HG03460 (cell line): Measurements from ENCODE around the gene PDPN.

Experiments used
- ATAC-seq: cut with Tn5 transposase; IDR thresholded peaks from one replicate; pipeline ENCODE4 v1.9.1; 2021; ENCODE audit not compliant: unreplicated experiment

PDPN gene

GRCh38 chr1:13576926-13577325 lies 6.7 kb upstream of the PDPN start:
- no peak for ATAC-seq

- no peak for ATAC-seq
Measured at GRCh38 chr1:13577846-13578245, 5.8 kb upstream of the PDPN start.

DNA sequence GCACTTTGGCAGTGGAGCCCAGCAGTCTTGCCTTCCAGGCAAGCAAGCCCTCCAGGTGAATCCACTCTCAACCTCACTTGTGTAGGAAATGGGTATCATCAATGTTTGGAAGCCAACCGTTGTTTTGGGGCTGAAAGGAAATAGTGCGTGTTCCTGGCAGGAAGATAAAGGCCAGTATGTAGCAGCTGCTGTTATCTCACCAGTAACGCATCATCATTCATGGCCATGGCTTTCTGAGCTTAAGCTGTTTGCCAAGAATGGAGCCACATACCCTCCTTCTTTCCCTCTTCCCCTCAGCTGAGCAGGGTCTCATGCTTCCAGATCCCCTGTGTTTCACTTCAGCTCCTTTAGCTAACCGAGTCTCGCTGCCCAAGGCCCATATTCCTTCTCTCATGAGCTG lies 2.2 kb upstream of the PDPN start:
- ATAC-seq, result no peak

GRCh38 chr1:13582713-13583443 lies 754 bp upstream of the PDPN start:
- ATAC-seq, result no peak

DNA sequence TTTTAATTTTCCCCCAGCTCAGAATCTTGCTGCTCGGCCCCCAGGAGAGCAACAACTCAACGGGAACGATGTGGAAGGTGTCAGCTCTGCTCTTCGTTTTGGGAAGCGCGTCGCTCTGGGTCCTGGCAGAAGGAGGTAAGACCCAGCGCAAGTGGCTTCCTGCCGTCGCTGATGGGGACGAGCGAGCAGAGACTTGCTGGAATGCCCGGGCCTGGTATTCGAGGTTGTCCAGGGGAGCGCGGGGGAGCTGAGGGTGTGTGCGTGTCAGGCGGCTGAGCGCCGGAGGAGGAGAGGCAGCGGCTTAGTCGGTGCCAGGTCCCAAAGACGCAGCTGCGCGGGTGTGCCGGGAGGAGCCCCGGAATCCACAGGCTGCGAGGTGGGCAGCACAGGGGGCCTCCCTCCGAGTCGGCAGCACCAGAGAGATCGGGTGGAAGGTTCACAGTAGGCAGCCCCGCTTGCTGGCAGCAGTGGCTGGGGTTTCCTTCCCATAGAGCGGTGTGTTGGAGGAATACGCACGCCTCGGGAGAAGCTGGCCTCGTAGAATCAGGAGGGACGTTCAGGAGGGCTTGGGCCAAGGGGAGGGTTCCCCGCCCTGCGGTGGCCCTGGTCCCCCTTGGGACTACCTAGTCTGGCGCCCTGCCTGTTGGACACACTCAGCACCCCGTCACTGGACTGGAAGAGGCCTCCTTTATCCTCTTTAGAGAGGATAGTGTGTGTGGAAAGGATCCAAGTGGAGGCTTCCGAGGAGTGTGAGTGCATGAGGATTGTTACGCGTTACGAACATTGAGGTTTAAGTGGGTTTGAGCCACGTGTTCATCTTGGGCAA lies 547 bp downstream of the PDPN start:
- ATAC-seq, result no peak

DNA sequence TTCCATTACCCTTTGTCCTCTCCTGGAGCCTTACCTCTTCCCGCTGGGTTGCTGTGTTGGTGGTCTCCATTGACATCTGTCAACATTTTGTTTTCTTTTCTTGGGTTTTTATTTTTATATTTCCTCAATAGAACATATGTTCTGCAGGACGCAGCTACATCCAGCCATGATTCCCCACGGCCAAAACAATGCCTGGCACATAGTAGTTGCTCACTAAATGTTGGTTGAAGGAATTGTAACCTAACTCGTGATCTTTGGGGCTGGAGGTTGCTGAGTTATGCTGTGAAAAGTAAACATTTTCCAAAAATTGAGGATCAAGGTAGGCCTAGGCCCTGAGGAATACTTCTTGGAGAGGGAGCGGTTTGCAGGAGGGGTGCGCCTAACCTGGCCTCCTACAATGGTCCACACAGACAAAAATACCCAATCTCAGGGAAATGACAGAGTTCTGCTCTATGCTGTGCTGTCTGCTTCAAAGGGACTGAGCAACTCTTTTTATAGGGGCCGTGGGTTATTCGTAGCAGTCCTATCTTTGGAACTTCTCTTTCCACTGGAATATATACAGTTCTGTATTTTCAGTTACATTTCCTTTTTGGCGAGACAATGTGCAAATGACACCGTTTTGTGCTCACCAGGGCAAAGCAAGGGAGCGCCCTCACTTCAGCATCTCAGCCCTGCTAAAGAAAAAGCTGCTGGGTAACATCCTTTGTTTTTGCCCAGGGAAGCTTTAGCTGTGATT lies 1.4 kb downstream of the PDPN start:
- no peak for ATAC-seq

DNA sequence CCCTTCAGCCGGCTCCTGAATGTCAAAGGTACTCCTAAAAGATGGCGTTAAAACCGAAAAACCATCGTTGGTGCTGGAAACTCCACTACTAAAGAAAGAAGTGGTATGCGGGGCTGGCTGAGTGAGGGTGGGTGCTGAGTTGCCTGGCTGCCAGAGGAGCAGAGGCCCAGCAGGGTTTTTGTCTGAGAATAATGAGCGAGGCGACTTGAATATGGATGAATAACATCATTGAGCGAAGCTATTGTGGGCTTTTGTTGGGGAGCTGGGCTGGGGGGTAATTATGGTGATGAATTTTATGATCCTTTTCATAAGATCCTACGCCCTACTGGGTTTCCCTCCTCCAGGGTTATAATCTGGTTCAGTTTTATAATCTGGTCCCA lies 2.0 kb downstream of the PDPN start:
- no peak for ATAC-seq

- no peak for ATAC-seq
Measured at GRCh38 chr1:13586001-13586400, 2.4 kb downstream of the PDPN start.

DNA sequence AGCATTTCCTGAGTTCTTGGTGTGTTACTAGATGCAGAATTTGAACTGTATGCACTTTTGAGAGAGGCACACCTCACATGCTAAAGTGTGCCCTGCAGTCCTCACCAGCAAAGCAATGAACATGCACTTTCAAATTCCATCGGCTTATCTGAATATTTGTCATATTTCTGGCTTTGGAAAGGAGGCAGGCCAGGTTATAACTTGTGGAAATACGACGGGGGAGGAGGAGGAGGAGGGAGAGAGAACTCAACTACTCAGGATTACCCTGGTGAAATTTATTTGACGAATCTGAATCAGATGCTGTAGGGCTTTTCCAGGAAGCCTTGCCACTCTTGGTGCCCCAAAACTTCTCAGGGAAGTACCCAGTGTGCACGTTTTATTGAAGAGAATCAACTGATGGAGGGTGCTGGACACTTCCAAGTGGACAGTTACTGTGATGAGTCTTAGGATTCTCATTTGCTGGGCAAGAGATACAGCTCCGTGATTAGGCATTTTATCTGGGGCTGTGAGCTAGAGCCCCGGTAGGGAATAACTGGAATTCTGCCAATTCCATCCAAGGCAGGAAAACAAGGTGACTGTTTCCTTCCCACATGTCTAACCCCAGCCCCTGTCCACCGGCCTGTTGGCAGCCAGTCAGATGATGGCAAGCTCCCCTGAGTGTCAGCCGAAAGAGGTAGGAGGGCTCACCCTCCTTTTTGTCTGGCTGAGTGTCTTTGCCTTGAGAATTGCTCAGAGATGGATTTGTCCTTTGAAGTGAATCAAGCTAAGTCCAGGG lies 3.8 kb downstream of the PDPN start:
- ATAC-seq, result no peak

DNA sequence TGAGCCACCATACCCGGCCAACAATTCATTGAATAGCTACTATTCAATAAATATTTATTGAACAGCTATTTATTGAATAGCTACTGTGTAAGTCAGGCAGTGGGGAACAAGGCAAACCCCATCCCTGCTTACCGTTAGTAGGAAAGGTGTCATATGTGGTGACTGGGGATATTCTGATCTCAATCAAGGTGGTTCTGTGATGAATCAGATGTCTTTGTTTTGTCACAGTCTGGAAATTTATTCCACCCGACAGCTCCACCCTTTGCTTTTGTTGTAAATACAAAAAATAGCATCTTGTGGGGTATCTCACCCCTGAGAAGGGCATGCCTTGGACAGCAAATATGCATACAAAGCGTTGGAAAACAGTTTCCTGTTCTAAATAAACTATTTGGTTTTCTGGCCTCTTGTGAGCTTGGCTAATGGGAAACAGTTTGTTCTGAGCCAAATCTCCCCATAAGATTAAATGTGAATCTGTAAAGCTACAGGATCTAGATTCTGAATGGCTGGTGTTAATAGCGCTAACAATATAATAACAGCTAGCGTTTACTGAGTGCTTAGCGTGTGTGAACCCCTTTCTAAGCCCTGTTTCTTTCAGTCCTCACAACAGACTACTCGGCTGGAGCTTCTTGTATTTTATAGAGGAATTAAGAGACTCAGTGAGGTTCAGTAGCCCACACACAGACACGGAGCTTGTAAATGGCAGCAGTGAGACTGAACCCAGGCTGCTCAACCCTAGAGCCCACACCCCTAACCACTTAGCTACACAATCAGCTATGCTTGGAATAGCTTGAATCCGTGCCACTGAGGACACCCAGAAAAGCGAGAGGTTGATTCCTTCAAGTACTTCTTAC lies 5.5 kb downstream of the PDPN start:
- ATAC-seq, result no peak

GRCh38 chr1:13590486-13590885 lies 6.9 kb downstream of the PDPN start:
- no peak for ATAC-seq

DNA sequence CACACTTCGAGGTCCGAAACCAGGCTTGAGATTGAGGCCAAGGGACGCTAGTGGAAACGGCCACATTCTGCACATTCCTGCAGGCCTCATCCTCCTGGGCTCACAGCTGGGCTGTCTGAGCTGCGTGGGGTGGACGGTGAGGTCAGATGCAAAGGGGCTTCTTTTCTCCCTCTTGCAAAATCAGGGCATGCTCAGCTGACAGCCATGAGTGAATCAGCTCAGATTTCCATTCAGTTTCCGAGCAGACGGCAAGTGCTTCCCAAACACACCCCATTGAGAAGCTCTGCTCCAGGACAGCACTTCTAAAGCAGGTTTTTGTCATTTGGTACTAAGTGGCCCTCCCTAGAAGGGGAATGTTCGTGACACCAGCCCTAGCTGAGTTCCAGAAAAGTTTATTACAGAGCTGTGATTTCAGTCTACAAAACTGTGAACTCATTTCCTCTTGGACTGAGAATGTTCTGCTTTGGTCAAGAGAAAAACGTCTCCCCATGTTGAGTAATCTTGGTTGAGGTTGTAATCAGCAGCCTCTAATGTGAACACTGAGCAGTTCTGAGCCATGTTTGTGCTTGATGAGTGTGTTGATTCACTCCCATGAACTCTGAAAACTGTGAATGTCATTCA lies 10.0 kb downstream of the PDPN start:
- ATAC-seq, result no peak

- no peak for ATAC-seq
Measured at GRCh38 chr1:13595411-13595810, 11.8 kb downstream of the PDPN start.

GRCh38 chr1:13597166-13597565 lies 13.5 kb downstream of the PDPN start:
- ATAC-seq, result no peak

DNA sequence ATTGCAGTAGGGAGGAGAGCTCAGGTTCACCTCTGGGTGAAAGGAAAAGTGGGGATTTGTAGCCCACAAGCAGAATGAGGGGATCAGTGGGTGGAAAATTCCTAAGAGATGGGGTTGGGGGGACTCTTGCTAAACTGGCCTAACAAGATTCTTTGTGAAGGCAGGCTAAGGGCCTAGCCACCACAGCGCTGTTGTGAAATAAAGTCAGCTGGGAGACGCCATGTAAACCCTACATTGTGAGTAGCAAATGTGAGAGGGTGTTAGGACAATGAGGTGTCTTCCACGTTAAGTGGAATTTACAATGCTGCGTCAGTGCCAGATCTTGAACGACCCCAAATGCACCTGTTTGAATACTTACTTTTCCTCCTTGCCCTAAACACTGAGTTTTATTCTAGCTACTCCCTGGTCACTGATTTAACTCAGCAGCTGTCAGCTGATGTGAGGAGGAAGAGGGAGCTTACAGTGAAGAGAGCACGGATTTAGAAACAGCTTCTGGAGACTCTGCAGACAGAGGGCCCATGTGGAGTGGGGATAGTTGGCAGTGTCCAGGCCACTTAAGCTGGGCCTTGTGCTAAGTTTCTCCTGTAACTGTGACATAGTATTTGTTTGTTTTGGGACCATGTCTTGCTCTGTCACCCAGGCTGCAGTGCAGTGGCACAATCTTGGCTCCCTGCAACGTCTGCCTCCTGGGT lies 17.3 kb downstream of the PDPN start:
- ATAC-seq, result no peak

DNA sequence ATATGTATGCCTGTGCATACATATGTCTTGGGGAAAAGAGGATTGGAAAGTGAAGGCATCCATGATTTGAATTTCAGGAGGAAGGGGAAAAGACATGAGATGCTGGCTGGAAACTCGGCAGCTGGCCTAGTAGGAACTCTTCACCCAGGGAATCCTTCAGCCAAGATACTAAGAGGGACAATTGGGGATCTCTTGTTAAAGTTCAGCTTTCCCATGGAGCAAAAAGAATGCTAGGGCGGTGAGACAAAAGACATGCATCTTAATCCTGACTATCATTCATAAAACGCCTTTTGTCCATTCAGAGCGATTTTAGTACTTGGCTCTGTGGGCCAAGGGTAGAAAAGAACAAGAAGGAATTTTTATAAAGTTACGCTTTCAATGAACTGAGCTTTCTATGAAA lies 20.5 kb downstream of the PDPN start:
- no peak for ATAC-seq

DNA sequence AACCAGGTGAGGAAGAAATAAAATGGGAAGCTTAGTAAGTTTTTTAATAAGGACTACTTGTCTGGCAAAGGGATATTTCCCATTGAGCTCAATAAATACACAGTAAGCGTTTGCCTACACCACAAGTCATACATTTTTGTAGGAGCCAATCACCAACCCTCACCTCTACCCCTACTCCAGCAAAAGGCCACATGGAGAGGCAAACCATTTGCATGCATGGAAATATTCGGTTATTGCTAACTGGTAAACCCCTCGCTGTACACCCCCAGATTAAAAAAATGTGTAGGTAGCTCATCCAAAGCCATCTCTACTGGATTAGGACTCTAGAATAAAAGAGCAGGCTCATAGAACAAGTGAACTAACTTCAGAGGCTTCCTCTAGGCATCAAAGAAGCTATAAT lies 21.1 kb downstream of the PDPN start:
- ATAC-seq, result no peak

GRCh38 chr1:13605159-13605558 lies 21.5 kb downstream of the PDPN start:
- ATAC-seq, result no peak

DNA sequence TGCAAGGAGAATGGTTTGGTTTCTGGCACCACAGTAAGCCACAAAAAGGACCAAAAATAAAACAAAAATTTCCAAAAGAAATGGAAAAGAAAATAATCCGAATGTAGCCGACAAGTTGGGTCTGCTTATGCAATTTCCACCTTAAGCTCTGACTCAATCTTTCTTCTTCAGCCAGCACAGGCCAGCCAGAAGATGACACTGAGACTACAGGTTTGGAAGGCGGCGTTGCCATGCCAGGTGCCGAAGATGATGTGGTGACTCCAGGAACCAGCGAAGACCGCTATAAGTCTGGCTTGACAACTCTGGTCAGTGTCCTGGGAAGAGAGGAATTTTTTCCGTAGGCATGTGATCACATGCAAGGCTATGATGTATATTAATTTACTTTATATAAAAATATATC lies 23.4 kb downstream of the PDPN start:
- ATAC-seq, result no peak
